ENCODE measurements around the gene PLEKHA7.
A peak's percentile ranks its signal among the peaks of the same experiment; 100 is the strongest.

Gene PLEKHA7

GRCh38 chr11:16941935-16942334 is 72.3 kb downstream of the PLEKHA7 start:
- DNase-seq = no peak

- DNase-seq = no peak
Measured at GRCh38 chr11:16938061-16938460, 76.2 kb downstream of the PLEKHA7 start.

- DNase-seq = no peak
Measured at GRCh38 chr11:16936643-16937042, 77.6 kb downstream of the PLEKHA7 start.

- peak; percentile 32 for DNase-seq
Measured at GRCh38 chr11:16935518-16936302, 78.5 kb downstream of the PLEKHA7 start.

- no peak for DNase-seq
Measured at GRCh38 chr11:16933756-16934603, 80.2 kb downstream of the PLEKHA7 start.

- DNase-seq = no peak
Measured at GRCh38 chr11:16933291-16933690, 80.9 kb downstream of the PLEKHA7 start.

- no peak for DNase-seq
Measured at GRCh38 chr11:16928044-16928443, 86.2 kb downstream of the PLEKHA7 start.

GRCh38 chr11:16926883-16927626 is 87.2 kb downstream of the PLEKHA7 start:
- no peak for DNase-seq

GRCh38 chr11:16925561-16926065 is 88.6 kb downstream of the PLEKHA7 start:
- peak; percentile 60 for DNase-seq

- DNase-seq = no peak
Measured at GRCh38 chr11:16924826-16925560, 89.2 kb downstream of the PLEKHA7 start.

GRCh38 chr11:16924462-16924825 is 89.8 kb downstream of the PLEKHA7 start:
- DNase-seq = no peak

GRCh38 chr11:16923987-16924386 is 90.2 kb downstream of the PLEKHA7 start:
- DNase-seq = no peak

GRCh38 chr11:16921668-16922067 is 92.5 kb downstream of the PLEKHA7 start:
- DNase-seq = no peak

GRCh38 chr11:16921019-16921418 is 93.2 kb downstream of the PLEKHA7 start:
- no peak for DNase-seq

GRCh38 chr11:16920559-16920958 is 93.7 kb downstream of the PLEKHA7 start:
- no peak for DNase-seq

- DNase-seq = peak; percentile 59
Measured at GRCh38 chr11:16918543-16919182, 95.6 kb downstream of the PLEKHA7 start.

- no peak for DNase-seq
Measured at GRCh38 chr11:16917941-16918340, 96.3 kb downstream of the PLEKHA7 start.

GRCh38 chr11:16912692-16913111 is 101.5 kb downstream of the PLEKHA7 start:
- DNase-seq = no peak

- no peak for DNase-seq
Measured at GRCh38 chr11:16911658-16912057, 102.6 kb downstream of the PLEKHA7 start.

GRCh38 chr11:16911186-16911585 is 103.0 kb downstream of the PLEKHA7 start:
- no peak for DNase-seq

GRCh38 chr11:16909359-16910035 is 104.7 kb downstream of the PLEKHA7 start:
- no peak for DNase-seq

Measured in NCI-H774 (cell line).